Esophagus (tissue), 2 donors: Measurements from ENCODE around the gene TCERG1L. TPM values are rescaled to one million over a fixed set of nuclear protein-coding genes. Genes with fewer than 3 reads are reported as not detected.

Experiments
- H3K27ac ChIP-seq, 2 donors: one replicate each; pipeline ENCODE4 v1.5.1; 2013; ENCODE audit warnings: low read depth in 2 of 2, mild to moderate bottlenecking in 2 of 2, inconsistent platforms in 1 of 2, low read length in 1 of 2, moderate library complexity in 1 of 2
- H3K27me3 ChIP-seq, 2 donors: one replicate each; pipeline ENCODE4 v1.6.1; 2013; ENCODE audit warnings: low read length in 2 of 2, control low read depth in 1 of 2, mild to moderate bottlenecking in 1 of 2; ENCODE audit not compliant: insufficient read depth in 2 of 2, control insufficient read depth in 1 of 2
- H3K36me3 ChIP-seq, 2 donors: one replicate each; pipeline ENCODE4 v1.6.1; 2013; ENCODE audit warnings: low read length in 1 of 2; ENCODE audit not compliant: control insufficient read depth in 2 of 2, insufficient read depth in 2 of 2
- H3K4me1 ChIP-seq, 2 donors: one replicate each; pipeline ENCODE4 v1.6.1; 2013; ENCODE audit warnings: low read length in 1 of 2; ENCODE audit not compliant: control insufficient read depth in 2 of 2, insufficient read depth in 2 of 2
- H3K4me3 ChIP-seq, 2 donors: one replicate each; pipeline ENCODE4 v1.5.1; 2013; ENCODE audit warnings: low read length in 2 of 2, mild to moderate bottlenecking in 2 of 2, low read depth in 1 of 2, moderate library complexity in 1 of 2
- H3K9me3 ChIP-seq, 2 donors: one replicate each; pipeline ENCODE4 v1.6.1; 2013; ENCODE audit warnings: mild to moderate bottlenecking in 2 of 2, low read depth in 1 of 2, low read length in 1 of 2, moderate library complexity in 1 of 2; ENCODE audit not compliant: control insufficient read depth in 2 of 2, insufficient read depth in 1 of 2
- WGBS, 2 donors: extraction: QIAGEN DNeasy Blood & Tissue Kit; methylation state at CpG; one replicate each; pipeline ENCODE4 v1.1.7; 2013; 5-methylcytosine and 5-hydroxymethylcytosine counted together
- polyA plus RNA-seq, 2 donors: library from polyadenylated mRNA; stranded (reverse); fragments of 200-250 nt; gene quantifications; one replicate each; pipeline ENCODE4 v1.2.3, GENCODE V29; 2013
- donor health status: healthy with polysubstance abuse.
- donor health status: Bipolar disorder and iron deficiency.

The TCERG1L gene
- polyA plus RNA-seq, 2 donors, result 0.48 TPM; not detected in 1

GRCh38 chr10:131216681-131217230 lies 94.8 kb downstream of the TCERG1L start:
- Histone ChIP-seq H3K4me1 (peaks cover 0 to 3% of the 10 kb centered on the region in 2 donors), H3K27me3 (no peaks in the 10 kb centered on the region), H3K9me3 (peaks cover 0 to 2% of the 10 kb centered on the region in 2 donors), H3K4me3 (no peak overlapping the region), H3K27ac (no peak overlapping the region), H3K36me3 (no peaks in the 10 kb centered on the region)
- 78 to 83% methylated on average over 9 of the region's 9 CpGs for WGBS, 2 donors

- peaks cover 0 to 2% of the 10 kb centered on the region in 2 donors for H3K9me3 ChIP-seq
- H3K4me1 ChIP-seq, result peaks cover 0 to 3% of the 10 kb centered on the region in 2 donors
- no peak overlapping the region for H3K4me3 ChIP-seq
- no peak overlapping the region for H3K27ac ChIP-seq
- 93 to 97% methylated on average over 6 of the region's 6 CpGs for WGBS, 2 donors
- no peaks in the 10 kb centered on the region for H3K36me3 ChIP-seq
- H3K27me3 ChIP-seq, result no peaks in the 10 kb centered on the region
Measured at GRCh38 chr10:131215776-131216175, 95.7 kb downstream of the TCERG1L start.

GRCh38 chr10:131214521-131215244 lies 96.8 kb downstream of the TCERG1L start:
- no peaks in the 10 kb centered on the region for H3K27me3 ChIP-seq
- H3K4me3 ChIP-seq, result no peak overlapping the region
- WGBS, 2 donors, result 87 to 88% methylated on average over 17 of the region's 17 CpGs
- peaks cover 0 to 2% of the 10 kb centered on the region in 2 donors for H3K9me3 ChIP-seq
- no peaks in the 10 kb centered on the region for H3K4me1 ChIP-seq
- H3K27ac ChIP-seq, result no peak overlapping the region
- no peaks in the 10 kb centered on the region for H3K36me3 ChIP-seq

GRCh38 chr10:131213741-131214505 lies 97.6 kb downstream of the TCERG1L start:
- WGBS, 2 donors, result 75 to 80% methylated on average over 9 of the region's 9 CpGs
- H3K36me3 ChIP-seq, result no peaks in the 10 kb centered on the region
- H3K4me1 ChIP-seq, result no peaks in the 10 kb centered on the region
- no peak overlapping the region for H3K4me3 ChIP-seq
- no peaks in the 10 kb centered on the region for H3K27me3 ChIP-seq
- H3K27ac ChIP-seq, result no peak overlapping the region
- peaks cover 0 to 2% of the 10 kb centered on the region in 2 donors for H3K9me3 ChIP-seq

- peaks cover 0 to 2% of the 10 kb centered on the region in 2 donors for H3K9me3 ChIP-seq
- H3K27me3 ChIP-seq, result no peaks in the 10 kb centered on the region
- no peaks in the 10 kb centered on the region for H3K4me1 ChIP-seq
- no peak overlapping the region for H3K27ac ChIP-seq
- 65 to 68% methylated on average over 5 of the region's 5 CpGs for whole genome bisulfite sequencing, 2 donors
- no peak overlapping the region for H3K4me3 ChIP-seq
- no peaks in the 10 kb centered on the region for H3K36me3 ChIP-seq
Measured at GRCh38 chr10:131212763-131213325, 98.7 kb downstream of the TCERG1L start.

GRCh38 chr10:131211965-131212619 lies 99.4 kb downstream of the TCERG1L start:
- Histone ChIP-seq H3K9me3 (peaks cover 0 to 2% of the 10 kb centered on the region in 2 donors), H3K27me3 (no peaks in the 10 kb centered on the region), H3K4me3 (no peak overlapping the region), H3K36me3 (no peaks in the 10 kb centered on the region), H3K4me1 (no peaks in the 10 kb centered on the region), H3K27ac (no peak overlapping the region)
- 87 to 93% methylated on average over 2 of the region's 2 CpGs for WGBS, 2 donors

- Histone ChIP-seq H3K4me3 (no peak overlapping the region), H3K27me3 (no peaks in the 10 kb centered on the region), H3K36me3 (no peaks in the 10 kb centered on the region), H3K27ac (no peak overlapping the region), H3K9me3 (peaks cover 0 to 2% of the 10 kb centered on the region in 2 donors), H3K4me1 (no peaks in the 10 kb centered on the region)
- WGBS, 2 donors, result 56 to 60% methylated on average over 9 of the region's 9 CpGs
Measured at GRCh38 chr10:131211559-131211958, 100.0 kb downstream of the TCERG1L start.

GRCh38 chr10:131211146-131211545 lies 100.4 kb downstream of the TCERG1L start:
- Histone ChIP-seq H3K36me3 (no peaks in the 10 kb centered on the region), H3K27ac (no peak overlapping the region), H3K9me3 (peaks cover 0 to 2% of the 10 kb centered on the region in 2 donors), H3K4me3 (no peak overlapping the region), H3K4me1 (no peaks in the 10 kb centered on the region), H3K27me3 (no peaks in the 10 kb centered on the region)
- whole genome bisulfite sequencing, 2 donors, result 65 to 78% methylated on average over 10 of the region's 10 CpGs

GRCh38 chr10:131210181-131210580 lies 101.3 kb downstream of the TCERG1L start:
- Histone ChIP-seq H3K36me3 (no peaks in the 10 kb centered on the region), H3K9me3 (no peaks in the 10 kb centered on the region), H3K4me1 (no peaks in the 10 kb centered on the region), H3K27me3 (no peaks in the 10 kb centered on the region), H3K27ac (no peak overlapping the region), H3K4me3 (no peak overlapping the region)
- 37 to 54% methylated on average over 3 of the region's 3 CpGs for WGBS, 2 donors
